ENCODE results near the gene APBB2. TPM values are rescaled to one million over a fixed set of nuclear protein-coding genes. Genes with fewer than 3 reads are reported as not detected.

The APBB2 gene
- total and polyA plus RNA-seq, 2 of the 8 experiments (the other 6 are each of a cell fraction or from before 2014, with no cell fraction given), result 58.7 to 59.4 TPM

DNA sequence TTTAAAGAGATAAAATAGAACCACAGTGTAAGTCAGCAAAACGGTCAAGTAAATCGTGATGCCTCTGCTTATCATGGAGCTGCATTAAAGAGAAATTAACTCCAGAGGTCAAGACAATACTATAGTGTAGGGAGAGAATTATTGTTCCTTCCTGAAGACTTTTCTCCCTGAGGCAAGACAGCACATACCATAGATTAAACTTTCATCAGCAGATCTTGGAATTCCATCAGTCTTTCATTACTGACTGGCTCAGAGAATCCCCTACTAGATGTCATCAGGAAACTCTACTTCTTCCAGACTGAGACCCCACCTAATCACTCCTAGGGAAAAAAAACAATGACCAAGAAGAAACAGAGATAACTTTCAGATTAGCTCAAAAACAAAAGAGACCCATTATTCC, 333.2 kb downstream of the APBB2 start:
- H2BK20ac ChIP-seq (ENCODE audit: low read length), result no peak overlapping the region
- H4K20me1 ChIP-seq (replicated peaks in 1 of 2; ENCODE audit: control insufficient read depth in 1 of 2, insufficient read depth in 2 of 2, low read length in 2 of 2), result no peaks in the 10 kb centered on the region
- H3K79me1 ChIP-seq (ENCODE audit: low read depth, low read length), result no peaks in the 10 kb centered on the region
- H2BK120ac ChIP-seq (replicated peaks; ENCODE audit: low read depth, low read length), result no peak overlapping the region
- H4K91ac ChIP-seq (replicated peaks; ENCODE audit: insufficient read length, low read length), result no peak overlapping the region
- H3K23ac ChIP-seq (ENCODE audit: insufficient read length), result no peak overlapping the region
- FAIRE-seq (no peak), DNase-seq (ENCODE audit: low read depth in 1 of 2, low spot score in 2 of 2) (no peak)
- no peak overlapping the region for H3K14ac ChIP-seq (ENCODE audit: insufficient read length)
- no peak overlapping the region for H3K4ac ChIP-seq (replicated peaks; ENCODE audit: insufficient read length, low read depth, low read length)
- no peaks in the 10 kb centered on the region for H3K79me2 ChIP-seq (ENCODE audit: control insufficient read depth in 1 of 2, insufficient read depth in 2 of 2, low read length in 2 of 2)
- no peak overlapping the region for H3K18ac ChIP-seq (ENCODE audit: extremely low read depth, low read length)
- POLR2A ChIA-PET (ENCODE audit: partially characterized antibody), result no interaction called here
- no peak overlapping the region for H3K27ac ChIP-seq (ENCODE audit: low read depth, low read length)
- H3K4me2 ChIP-seq (ENCODE audit: insufficient read depth in 1 of 2, low read depth in 2 of 2, low read length in 2 of 2), result no peak overlapping the region
- no peak overlapping the region for H3K9ac ChIP-seq (replicated peaks in 1 of 4; ENCODE audit: extremely low read depth in 1 of 4, low read depth in 3 of 4, low read length in 3 of 4)
- WGBS, 2 experiments (ENCODE audit: extremely low coverage in 1 of 2, insufficient coverage in 1 of 2, insufficient read length in 1 of 2, insufficient replicate concordance in 2 of 2, low coverage in 1 of 2, low lambda C conversion rate in 2 of 2, missing lambda C conversion rate in 1 of 2), result 86% methylated on average over 2 of the region's 2 CpGs; no CpG with 5 or more reads in 1 of the 2 experiments
- H2BK12ac ChIP-seq (ENCODE audit: low read depth, low read length), result no peak overlapping the region
- H4K5ac ChIP-seq (ENCODE audit: insufficient read length, low read depth, low read length), result no peak overlapping the region
- H2AK5ac ChIP-seq (ENCODE audit: low read depth, low read length), result no peak overlapping the region
- H3K4me3 ChIP-seq (ENCODE audit: extremely low read depth in 1 of 4, insufficient read depth in 2 of 4, low read depth in 3 of 4, low read length in 4 of 4), result no peak overlapping the region
- no peak overlapping the region for H2AFZ ChIP-seq (ENCODE audit: low read length)
- no peak overlapping the region for H2BK15ac ChIP-seq (ENCODE audit: low read length)
- H3K4me1 ChIP-seq (replicated peaks in 1 of 4; ENCODE audit: control insufficient read depth in 3 of 4, insufficient read depth in 4 of 4, low read length in 3 of 4), result no peaks in the 10 kb centered on the region
- no peak overlapping the region for H4K8ac ChIP-seq (ENCODE audit: extremely low read depth, insufficient read depth, low read length)
- TF ChIP-seq YY1 (IDR thresholded peaks at IDR 0.05; ENCODE audit: low read depth, low read length) (no peak), POLR2AphosphoS5 (IDR thresholded peaks at IDR 0.05; ENCODE audit: low read depth, low read length) (no peak), CREB1 (IDR thresholded peaks at IDR 0.05) (no peak), TEAD4 (IDR thresholded peaks at IDR 0.05; ENCODE audit: low read depth, low read length) (no peak), ZNF274 (IDR thresholded peaks at IDR 0.05; ENCODE audit: borderline replicate concordance, extremely low read depth, low read length) (no peak), GABPA (IDR thresholded peaks at IDR 0.05; ENCODE audit: borderline replicate concordance, insufficient read depth, low read length) (no peak), FOSL1 (IDR thresholded peaks at IDR 0.05; ENCODE audit: insufficient read depth, low read depth, low read length) (no peak), BRCA1 (IDR thresholded peaks at IDR 0.05; ENCODE audit: low read depth, low read length) (no peak)
- TF ChIP-seq, protein P1, sequence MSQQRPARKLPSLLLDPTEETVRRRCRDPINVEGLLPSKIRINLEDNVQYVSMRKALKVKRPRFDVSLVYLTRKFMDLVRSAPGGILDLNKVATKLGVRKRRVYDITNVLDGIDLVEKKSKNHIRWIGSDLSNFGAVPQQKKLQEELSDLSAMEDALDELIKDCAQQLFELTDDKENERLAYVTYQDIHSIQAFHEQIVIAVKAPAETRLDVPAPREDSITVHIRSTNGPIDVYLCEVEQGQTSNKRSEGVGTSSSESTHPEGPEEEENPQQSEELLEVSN (IDR thresholded peaks at IDR 0.05), result no peak
- TF ChIP-seq, protein P2, sequence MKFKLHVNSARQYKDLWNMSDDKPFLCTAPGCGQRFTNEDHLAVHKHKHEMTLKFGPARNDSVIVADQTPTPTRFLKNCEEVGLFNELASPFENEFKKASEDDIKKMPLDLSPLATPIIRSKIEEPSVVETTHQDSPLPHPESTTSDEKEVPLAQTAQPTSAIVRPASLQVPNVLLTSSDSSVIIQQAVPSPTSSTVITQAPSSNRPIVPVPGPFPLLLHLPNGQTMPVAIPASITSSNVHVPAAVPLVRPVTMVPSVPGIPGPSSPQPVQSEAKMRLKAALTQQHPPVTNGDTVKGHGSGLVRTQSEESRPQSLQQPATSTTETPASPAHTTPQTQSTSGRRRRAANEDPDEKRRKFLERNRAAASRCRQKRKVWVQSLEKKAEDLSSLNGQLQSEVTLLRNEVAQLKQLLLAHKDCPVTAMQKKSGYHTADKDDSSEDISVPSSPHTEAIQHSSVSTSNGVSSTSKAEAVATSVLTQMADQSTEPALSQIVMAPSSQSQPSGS (IDR thresholded peaks at IDR 0.05; ENCODE audit: low read length), result no peak
- TF ChIP-seq, protein P3, sequence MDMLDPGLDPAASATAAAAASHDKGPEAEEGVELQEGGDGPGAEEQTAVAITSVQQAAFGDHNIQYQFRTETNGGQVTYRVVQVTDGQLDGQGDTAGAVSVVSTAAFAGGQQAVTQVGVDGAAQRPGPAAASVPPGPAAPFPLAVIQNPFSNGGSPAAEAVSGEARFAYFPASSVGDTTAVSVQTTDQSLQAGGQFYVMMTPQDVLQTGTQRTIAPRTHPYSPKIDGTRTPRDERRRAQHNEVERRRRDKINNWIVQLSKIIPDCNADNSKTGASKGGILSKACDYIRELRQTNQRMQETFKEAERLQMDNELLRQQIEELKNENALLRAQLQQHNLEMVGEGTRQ (IDR thresholded peaks at IDR 0.05; ENCODE audit: low read length), result no peak
- H3K27me3 ChIP-seq (replicated peaks in 1 of 4; ENCODE audit: control insufficient read depth in 3 of 4, extremely low read depth in 1 of 4, insufficient read depth in 3 of 4, low read length in 3 of 4), result no peaks in the 10 kb centered on the region
- no peaks in the 10 kb centered on the region for H3K9me3 ChIP-seq (ENCODE audit: insufficient read depth in 2 of 2, low read depth in 1 of 2, low read length in 1 of 2)
- CTCF ChIA-PET (ENCODE audit: partially characterized antibody), result interaction anchor here (1.1 to 2.8 kb wide), 2 partner anchors 16 kb away, joined by 3 to 17 read pairs; no protein-coding TSS in a partner anchor
- H3K36me3 ChIP-seq (ENCODE audit: control insufficient read depth in 2 of 4, insufficient read depth in 4 of 4, low read length in 3 of 4), result no peaks in the 10 kb centered on the region; a peak in 1 of 8 replicates
- H3K56ac ChIP-seq (replicated peaks; ENCODE audit: insufficient read length, low read depth, low read length), result no peak overlapping the region
- no peaks in the 10 kb centered on the region for H3K23me2 ChIP-seq (ENCODE audit: low read depth, low read length)
- no peak overlapping the region for H2BK5ac ChIP-seq (ENCODE audit: low read depth, low read length)

All from H1 (cell line).